AG04450 (cell line): ENCODE results near the gene ZNF655. TPM values are rescaled to one million over a fixed set of nuclear protein-coding genes. Genes with fewer than 3 reads are reported as not detected.

Experiments
- CTCF ChIA-PET: fragments of 300-600, 350-600 bp; formaldehyde crosslinking; extraction: SDS; loops from one replicate; lab custom pipeline; 2022; ENCODE audit warnings: antibody characterized with exemption, inconsistent platforms; lab: Charles Lee
- POLR2A ChIA-PET: fragments of 350-600 bp; formaldehyde crosslinking; extraction: SDS; loops from one replicate; lab custom pipeline; 2021; ENCODE audit warnings: antibody characterized with exemption, inconsistent platforms; lab: Yijun Ruan, JAX
- DNase-seq: peaks from one replicate; pipeline ENCODE4 v3.0.0-alpha.2; 2011; ENCODE audit warnings: low read depth, low spot score
- H3K27ac ChIP-seq: one replicate; pipeline ENCODE4 v1.5.1; 2012; ENCODE audit warnings: low read depth, low read length, control low read depth
- H3K27me3 ChIP-seq: one replicate; pipeline ENCODE4 v1.6.0; 2012; ENCODE audit warnings: low read length; ENCODE audit not compliant: control insufficient read depth, insufficient read depth
- H3K4me3 ChIP-seq: 2 replicates; pipeline ENCODE4 v1.5.1; 2011; ENCODE audit warnings: mild to moderate bottlenecking, low read depth, low read length, control low read depth
- H3K9me3 ChIP-seq: 2 replicates; pipeline ENCODE4 v1.5.1; 2012; ENCODE audit warnings: low read length; ENCODE audit not compliant: control insufficient read depth, insufficient read depth
- CTCF ChIP-seq: IDR thresholded peaks from 2 replicates; pipeline ENCODE4 v1.5.1; 2011; ENCODE audit warnings: low read depth, low read length, control low read depth, inconsistent platforms
- polyA plus RNA-seq: library from polyadenylated mRNA; depleted of rRNA; stranded (reverse); fragments of >200 nt; gene quantifications from 2 replicates; pipeline ENCODE4 v1.2.3, GENCODE V29; 2011

ZNF655 gene
- polyA plus RNA-seq, 1 experiment: 79.3 TPM

- POLR2A ChIA-PET: interaction anchor here (0.6 kb wide), 1 partner anchor 42 kb away, joined by 7 read pairs; no protein-coding TSS in a partner anchor
Observed at GRCh38 chr7:99601656-99602310, 43.3 kb downstream of the ZNF655 start.

GRCh38 chr7:99605527-99605926 is 47.1 kb downstream of the ZNF655 start:
- Histone ChIP-seq H3K4me3 (no peak overlapping the region), H3K27ac (no peak overlapping the region), H3K9me3 (no peaks in the 10 kb centered on the region), H3K27me3 (no peaks in the 10 kb centered on the region)
- ChIA-PET CTCF (no interaction called here), POLR2A (interaction anchor here (0.6 kb wide), 1 partner anchor 38 kb away, joined by 3 read pairs; no protein-coding TSS in a partner anchor)
- TF ChIP-seq CTCF: no peak
- DNase-seq: no peak

More at GRCh38 chr7:99601656-99602310, 43.3 kb downstream of the ZNF655 start:
- no peak for DNase-seq
- TF ChIP-seq CTCF: 0 out of 2 replicates have a peak, but pooled peaks have one; percentile 5
- Histone ChIP-seq H3K27ac (no peak overlapping the region), H3K4me3 (no peak overlapping the region), H3K9me3 (no peaks in the 10 kb centered on the region), H3K27me3 (no peaks in the 10 kb centered on the region)
- CTCF ChIA-PET: no interaction called here

- H3K27me3 ChIP-seq: no peaks in the 10 kb centered on the region
- ChIA-PET CTCF (no interaction called here), POLR2A (no interaction called here)
- no peaks in the 10 kb centered on the region for H3K9me3 ChIP-seq
- no peak overlapping the region for H3K27ac ChIP-seq
- H3K4me3 ChIP-seq: no peak overlapping the region
- no peak for DNase-seq
- TF ChIP-seq CTCF: no peak
Observed at GRCh38 chr7:99606531-99606930, 48.1 kb downstream of the ZNF655 start.

- no peak for DNase-seq
- POLR2A ChIA-PET: no interaction called here
- CTCF ChIA-PET: no interaction called here
- H3K9me3 ChIP-seq: no peaks in the 10 kb centered on the region
- no peak overlapping the region for H3K27ac ChIP-seq
- H3K27me3 ChIP-seq: no peaks in the 10 kb centered on the region
- H3K4me3 ChIP-seq: no peak overlapping the region
- TF ChIP-seq CTCF: no peak
Observed at GRCh38 chr7:99607548-99607947, 49.1 kb downstream of the ZNF655 start.

- TF ChIP-seq CTCF: no peak
- no peak for DNase-seq
- H3K9me3 ChIP-seq: no peaks in the 10 kb centered on the region; the same call in 1 of the 2 replicates
- H3K4me3 ChIP-seq: no peak overlapping the region
- POLR2A ChIA-PET: no interaction called here
- CTCF ChIA-PET: no interaction called here
- H3K27me3 ChIP-seq: no peaks in the 10 kb centered on the region
- no peak overlapping the region for H3K27ac ChIP-seq
Observed at GRCh38 chr7:99614495-99614894, 56.1 kb downstream of the ZNF655 start.
